CD4-positive, CD25-positive, alpha-beta regulatory T cell (primary cell): ENCODE results near the gene TGFB1. TPM values are rescaled to one million over a fixed set of nuclear protein-coding genes. Genes with fewer than 3 reads are reported as not detected.

Source experiments
- ATAC-seq, 2 donors: fragments of 150-1000 bp; cut with Tn5 transposase; one replicate each; pipeline ENCODE4 v1.10.0; 2021; ENCODE audit warnings: low read depth in 2 of 2, moderate number of reproducible peaks in 2 of 2, moderate library complexity in 1 of 2
- DNase-seq, 3 donors: peaks; one replicate each; pipeline versions ENCODE4 v3.0.0 to v3.0.0-alpha.2; 2012 to 2022; ENCODE audit warnings: mixed read lengths in 1 of 3
- H3K27ac ChIP-seq: one replicate; pipeline ENCODE4 v1.7.0; 2013; ENCODE audit warnings: mild to moderate bottlenecking, low read length; ENCODE audit not compliant: insufficient read depth, poor library complexity, severe bottlenecking
- H3K27me3 ChIP-seq: one replicate; pipeline ENCODE4 v1.7.0; 2013; ENCODE audit warnings: low read length; ENCODE audit not compliant: control insufficient read depth, insufficient read depth
- H3K36me3 ChIP-seq: one replicate; pipeline ENCODE4 v1.7.0; 2013; ENCODE audit warnings: mild to moderate bottlenecking, low read length, moderate library complexity; ENCODE audit not compliant: control insufficient read depth, insufficient read depth
- H3K4me1 ChIP-seq: 2 replicates; pipeline ENCODE4 v1.7.0; 2013; ENCODE audit warnings: mild to moderate bottlenecking, low read length; ENCODE audit not compliant: insufficient read depth, control insufficient read depth, poor library complexity, severe bottlenecking
- H3K4me3 ChIP-seq: one replicate; pipeline ENCODE4 v1.7.0; 2013; ENCODE audit warnings: low read depth, mild to moderate bottlenecking, low read length, moderate library complexity
- H3K9me3 ChIP-seq, 2 experiments: 1 replicate in 1 of 2; 2 replicates in 1 of 2; pipeline ENCODE4 v1.7.0; 2013; ENCODE audit warnings: low read length in 2 of 2, mild to moderate bottlenecking in 1 of 2, moderate library complexity in 1 of 2; ENCODE audit not compliant: control insufficient read depth in 2 of 2
- H3K27ac Mint-ChIP-seq, 3 donors: one replicate each; pipeline ENCODE4 v1.8.0; 2020 to 2022; ENCODE audit warnings: mild to moderate bottlenecking in 3 of 3, mixed read lengths in 3 of 3, moderate library complexity in 2 of 3
- H3K27me3 Mint-ChIP-seq: one replicate; pipeline ENCODE4 v1.8.0; 2022; ENCODE audit warnings: mild to moderate bottlenecking, mixed read lengths
- H3K36me3 Mint-ChIP-seq: one replicate; pipeline ENCODE4 v1.8.0; 2020; ENCODE audit warnings: mixed read lengths
- H3K4me1 Mint-ChIP-seq, 4 donors: one replicate each; pipeline ENCODE4 v1.8.0; 2020 to 2022; ENCODE audit warnings: mixed read lengths in 4 of 4, mild to moderate bottlenecking in 1 of 4
- H3K4me3 Mint-ChIP-seq, 4 donors: one replicate each; pipeline ENCODE4 v1.8.0; 2020 to 2022; ENCODE audit warnings: mild to moderate bottlenecking in 4 of 4, mixed read lengths in 4 of 4, moderate library complexity in 3 of 4
- H3K9me3 Mint-ChIP-seq, 7 donors: one replicate each; pipeline ENCODE4 v1.8.0; 2020 to 2022; ENCODE audit warnings: mixed read lengths in 7 of 7, mild to moderate bottlenecking in 3 of 7, moderate library complexity in 2 of 7
- polyA plus RNA-seq, 4 donors: library from polyadenylated mRNA; unstranded; fragments of 300-500 nt; fragmentation: Illumina TruSeq; gene quantifications; one replicate each; pipeline ENCODE4 v1.2.3, GENCODE V29; 2021
- total RNA-seq: library from RNA; stranded (reverse); gene quantifications from one replicate; pipeline ENCODE4 v1.2.3, GENCODE V29; 2022

The TGFB1 gene
- total and polyA plus RNA-seq, 5 donors from 2014 or later, result 31.6 to 414 (median 48.2) TPM

DNA sequence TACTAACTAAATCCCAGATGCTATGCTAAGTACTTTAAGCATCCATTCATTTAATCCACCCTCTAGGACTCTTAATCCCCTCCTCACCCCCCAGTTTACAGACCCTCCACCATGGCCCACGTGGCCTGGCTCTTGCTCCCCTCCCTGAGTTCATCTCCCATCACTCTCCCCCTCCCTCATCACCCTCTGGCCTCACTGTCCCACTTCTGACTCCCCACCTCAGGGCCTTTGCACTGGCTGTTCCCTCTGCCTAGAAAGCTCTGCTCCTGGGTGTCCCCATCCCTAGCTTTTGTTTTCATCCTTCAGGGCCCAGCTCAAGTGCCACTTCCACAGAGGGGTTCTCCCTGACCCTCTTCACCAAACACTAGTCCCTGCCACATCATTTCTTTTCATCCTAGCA lies 6.0 kb upstream of the TGFB1 start:
- no peak for DNase-seq
- peaks cover 8 to 78% (median 51%) of the 10 kb centered on the region in 4 donors for H3K4me1 Mint-ChIP-seq

DNA sequence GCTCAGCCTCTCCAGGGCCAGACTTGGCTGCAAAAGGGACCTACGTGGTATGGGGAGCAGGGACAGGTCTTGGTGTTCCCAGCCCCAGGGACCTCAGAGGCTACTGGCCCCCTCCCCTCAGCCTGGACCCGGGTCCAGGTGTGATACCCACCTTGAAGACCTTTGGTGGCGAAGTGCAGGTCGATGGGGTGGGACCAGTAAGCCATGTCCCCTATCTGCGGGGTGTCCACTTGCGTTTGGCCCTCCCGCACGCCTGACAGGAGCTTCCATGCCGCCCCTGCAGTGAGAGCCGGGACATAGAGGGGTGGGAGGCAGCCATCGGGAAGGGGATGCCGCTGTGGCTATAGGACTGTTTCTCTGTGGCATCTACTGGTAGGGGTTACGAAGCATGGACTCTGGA lies 4.0 kb upstream of the TGFB1 start:
- peaks cover 56% of the 10 kb centered on the region for H3K4me1 ChIP-seq
- peak overlapping the region; percentile 93 to 97 (median 96) for H3K27ac Mint-ChIP-seq
- no peaks in the 10 kb centered on the region for H3K36me3 Mint-ChIP-seq
- ATAC-seq, result no peak
- peak overlapping the region; percentile 2 for H3K4me3 ChIP-seq
- H3K27me3 ChIP-seq, result no peaks in the 10 kb centered on the region
- peaks cover 0 to 4% (median 0%) of the 10 kb centered on the region in 7 donors for H3K9me3 Mint-ChIP-seq
- H3K27ac ChIP-seq, result peak overlapping the region; percentile 66
- H3K9me3 ChIP-seq, result no peaks in the 10 kb centered on the region
- H3K36me3 ChIP-seq, result no peaks in the 10 kb centered on the region
- peaks cover 8 to 68% (median 49%) of the 10 kb centered on the region in 4 donors for H3K4me1 Mint-ChIP-seq
- peaks cover 5% of the 10 kb centered on the region for H3K27me3 Mint-ChIP-seq
- peak overlapping the region; percentile 57 to 100 (median 87) for H3K4me3 Mint-ChIP-seq
- DNase-seq, result no peak

More for the DNA sequence above, 6.0 kb upstream of the TGFB1 start:
- no peaks in the 10 kb centered on the region for H3K36me3 ChIP-seq
- H3K27ac Mint-ChIP-seq, result peak overlapping the region in 2 of 3 donors; percentile 51 to 69
- H3K36me3 Mint-ChIP-seq, result no peaks in the 10 kb centered on the region
- H3K9me3 Mint-ChIP-seq, result peaks cover 0 to 2% (median 0%) of the 10 kb centered on the region in 7 donors
- no peaks in the 10 kb centered on the region for H3K27me3 ChIP-seq
- no peak overlapping the region for H3K4me3 Mint-ChIP-seq
- no peaks in the 10 kb centered on the region for H3K9me3 ChIP-seq
- H3K4me1 ChIP-seq, result peaks cover 61% of the 10 kb centered on the region
- H3K27ac ChIP-seq, result no peak overlapping the region
- H3K27me3 Mint-ChIP-seq, result peaks cover 5% of the 10 kb centered on the region
- H3K4me3 ChIP-seq, result no peak overlapping the region
- no peak for ATAC-seq

DNA sequence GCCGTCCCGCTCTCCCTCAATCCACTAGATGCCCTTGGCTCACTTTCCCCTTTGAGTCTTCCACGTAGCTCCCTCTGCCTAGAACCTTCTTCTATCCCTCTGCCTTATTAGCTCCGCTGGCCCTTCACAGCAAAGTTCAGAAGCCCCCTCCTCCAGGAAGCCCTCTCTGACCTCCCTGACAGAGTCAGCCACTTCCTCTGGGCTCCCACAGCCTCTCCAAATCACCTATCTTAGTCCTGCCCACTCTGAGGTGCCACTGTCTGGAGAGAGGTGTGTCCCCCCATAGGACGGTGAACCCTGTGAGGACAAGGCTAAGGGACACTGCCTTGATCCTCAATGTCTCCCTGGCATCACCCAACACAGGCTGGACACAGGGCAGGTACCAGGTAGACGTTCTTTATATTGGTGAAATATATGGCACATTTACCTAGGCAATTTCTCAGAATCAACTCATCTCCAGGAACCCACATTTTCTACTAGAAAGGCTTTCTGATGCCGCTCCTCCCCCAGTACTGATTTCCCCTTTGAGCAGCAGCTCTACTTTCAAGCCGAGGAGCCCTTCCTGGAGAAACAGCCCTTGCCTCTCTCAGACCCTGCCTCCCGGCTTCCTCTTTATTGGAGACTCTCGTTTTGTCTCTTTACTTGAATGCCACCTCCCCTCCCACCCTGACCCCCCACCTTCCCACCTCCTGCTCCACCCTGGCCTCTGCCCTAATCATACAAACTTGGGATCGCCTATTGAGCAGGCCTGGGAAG lies 3.4 kb upstream of the TGFB1 start:
- DNase-seq (peak in 2 of 3 donors; percentile 31 to 84), ATAC-seq (peak in 1 of 2 donors; percentile 15)
- peaks cover 53% of the 10 kb centered on the region for H3K4me1 ChIP-seq

DNA sequence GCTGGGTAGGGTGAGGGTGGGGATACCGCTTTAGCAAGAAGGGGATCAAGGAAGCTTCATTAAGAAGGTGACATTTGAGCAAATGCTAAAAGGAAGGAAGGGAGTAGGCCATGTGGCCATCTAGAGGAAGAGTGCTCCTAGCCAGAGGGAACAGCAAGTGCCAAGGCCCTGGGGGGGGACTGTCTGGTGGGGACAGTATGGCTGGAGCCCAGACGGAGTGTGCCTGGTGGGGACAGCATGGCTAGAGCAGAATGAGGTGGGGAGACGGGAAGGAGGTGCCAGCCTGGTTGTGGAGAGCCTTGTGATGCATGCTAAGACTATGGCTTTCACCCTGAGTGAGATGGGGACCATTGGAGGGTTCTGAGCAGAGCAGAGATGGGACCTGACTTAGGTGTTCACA lies 2.1 kb upstream of the TGFB1 start:
- Histone ChIP-seq H3K4me1 (peaks cover 58% of the 10 kb centered on the region), H3K27ac (peak overlapping the region; percentile 66), H3K36me3 (no peaks in the 10 kb centered on the region), H3K4me3 (no peak overlapping the region), H3K27me3 (no peaks in the 10 kb centered on the region), H3K9me3 (no peaks in the 10 kb centered on the region)
- Mint-ChIP-seq H3K4me1 (peaks cover 8 to 62% (median 47%) of the 10 kb centered on the region in 4 donors), H3K9me3 (peaks cover 0 to 4% (median 0%) of the 10 kb centered on the region in 7 donors), H3K4me3 (peak overlapping the region; percentile 50 to 100 (median 88)), H3K27me3 (peaks cover 5% of the 10 kb centered on the region), H3K27ac (peak overlapping the region; percentile 93 to 99 (median 97)), H3K36me3 (peaks cover 3% of the 10 kb centered on the region)
- no peak for ATAC-seq
- peak in 1 of 3 donors; percentile 16 for DNase-seq

More for the DNA sequence above, 3.4 kb upstream of the TGFB1 start:
- H3K4me3 ChIP-seq, result peak overlapping the region; percentile 44
- Mint-ChIP-seq H3K9me3 (peaks cover 0 to 4% (median 0%) of the 10 kb centered on the region in 7 donors), H3K36me3 (no peaks in the 10 kb centered on the region), H3K4me1 (peaks cover 8 to 64% (median 45%) of the 10 kb centered on the region in 4 donors), H3K27ac (peak overlapping the region; percentile 93 to 97 (median 96)), H3K4me3 (peak overlapping the region; percentile 50 to 100 (median 88)), H3K27me3 (peaks cover 5% of the 10 kb centered on the region)
- H3K9me3 ChIP-seq, result no peaks in the 10 kb centered on the region
- H3K27me3 ChIP-seq, result no peaks in the 10 kb centered on the region
- no peaks in the 10 kb centered on the region for H3K36me3 ChIP-seq
- H3K27ac ChIP-seq, result peak overlapping the region; percentile 66

DNA sequence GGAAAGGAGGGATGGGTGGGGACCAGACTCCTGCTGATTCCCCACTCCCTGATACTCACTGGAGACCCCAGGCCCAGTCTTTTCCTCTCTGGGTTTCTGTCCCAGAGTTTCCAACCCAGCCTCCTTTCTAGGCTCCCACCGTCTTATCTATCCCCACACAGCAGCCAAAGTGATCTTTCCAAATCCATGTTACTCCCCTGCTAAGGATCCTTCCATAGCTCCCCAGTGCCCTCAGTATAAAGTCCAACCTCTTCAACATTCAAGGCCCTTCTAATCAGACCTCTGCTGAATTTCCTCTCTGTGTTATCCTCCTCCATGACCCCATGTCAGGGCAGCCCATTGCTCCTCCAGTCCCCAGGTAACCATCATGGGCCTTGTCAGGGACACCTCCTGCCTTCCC lies 1.3 kb upstream of the TGFB1 start:
- Mint-ChIP-seq H3K4me3 (peak overlapping the region; percentile 50 to 100 (median 88)), H3K27ac (peak overlapping the region; percentile 93 to 99 (median 97)), H3K9me3 (peaks cover 0 to 4% (median 0%) of the 10 kb centered on the region in 7 donors), H3K27me3 (peaks cover 5% of the 10 kb centered on the region), H3K4me1 (peaks cover 8 to 64% (median 48%) of the 10 kb centered on the region in 4 donors), H3K36me3 (peaks cover 4% of the 10 kb centered on the region)
- Histone ChIP-seq H3K27ac (peak overlapping the region; percentile 92), H3K4me1 (peaks cover 65% of the 10 kb centered on the region), H3K9me3 (no peaks in the 10 kb centered on the region), H3K4me3 (peak overlapping the region; percentile 19), H3K36me3 (no peaks in the 10 kb centered on the region), H3K27me3 (no peaks in the 10 kb centered on the region)
- no peak for ATAC-seq
- no peak for DNase-seq

DNA sequence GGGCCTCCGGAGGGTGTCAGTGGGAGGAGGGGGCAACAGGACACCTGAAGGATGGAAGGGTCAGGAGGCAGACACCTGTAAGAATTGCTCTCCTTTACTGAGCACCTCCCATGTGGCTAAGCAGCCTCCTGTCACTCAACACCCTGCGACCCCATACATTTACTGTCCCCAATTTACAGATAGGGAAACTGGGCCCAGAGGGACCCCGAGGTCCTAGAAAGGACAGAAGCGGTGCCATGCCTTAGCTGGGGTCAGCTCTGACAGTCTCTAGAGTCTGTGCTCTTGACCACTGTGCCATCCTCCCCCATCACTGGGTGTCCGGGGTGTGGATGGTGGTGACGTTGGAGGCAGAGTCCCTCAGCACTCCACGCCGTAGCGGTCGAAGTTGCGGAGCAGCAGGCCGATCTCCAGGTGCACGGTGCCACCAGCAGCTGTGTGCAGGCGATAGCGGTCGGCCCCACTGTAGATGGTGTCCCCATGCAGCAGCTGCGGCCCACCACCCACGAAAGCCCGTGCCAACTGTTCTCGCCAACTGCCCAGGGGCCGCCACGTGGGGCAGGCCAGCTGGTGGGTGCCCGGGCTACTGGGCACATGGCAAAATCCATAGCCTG lies 726 bp upstream of the TGFB1 start:
- no peak for ATAC-seq
- Histone ChIP-seq H3K4me1 (peaks cover 70% of the 10 kb centered on the region), H3K9me3 (no peaks in the 10 kb centered on the region), H3K27me3 (no peaks in the 10 kb centered on the region), H3K27ac (peak overlapping the region; percentile 92), H3K4me3 (peak overlapping the region; percentile 26), H3K36me3 (no peaks in the 10 kb centered on the region)
- H3K27ac Mint-ChIP-seq, result peak overlapping the region; percentile 96 to 99 (median 97)
- peaks cover 5% of the 10 kb centered on the region for H3K27me3 Mint-ChIP-seq
- DNase-seq, result no peak
- H3K4me3 Mint-ChIP-seq, result peak overlapping the region; percentile 83 to 100 (median 90)
- H3K4me1 Mint-ChIP-seq, result peaks cover 14 to 65% (median 49%) of the 10 kb centered on the region in 4 donors
- peaks cover 4% of the 10 kb centered on the region for H3K36me3 Mint-ChIP-seq
- H3K9me3 Mint-ChIP-seq, result peaks cover 0 to 4% (median 0%) of the 10 kb centered on the region in 7 donors

DNA sequence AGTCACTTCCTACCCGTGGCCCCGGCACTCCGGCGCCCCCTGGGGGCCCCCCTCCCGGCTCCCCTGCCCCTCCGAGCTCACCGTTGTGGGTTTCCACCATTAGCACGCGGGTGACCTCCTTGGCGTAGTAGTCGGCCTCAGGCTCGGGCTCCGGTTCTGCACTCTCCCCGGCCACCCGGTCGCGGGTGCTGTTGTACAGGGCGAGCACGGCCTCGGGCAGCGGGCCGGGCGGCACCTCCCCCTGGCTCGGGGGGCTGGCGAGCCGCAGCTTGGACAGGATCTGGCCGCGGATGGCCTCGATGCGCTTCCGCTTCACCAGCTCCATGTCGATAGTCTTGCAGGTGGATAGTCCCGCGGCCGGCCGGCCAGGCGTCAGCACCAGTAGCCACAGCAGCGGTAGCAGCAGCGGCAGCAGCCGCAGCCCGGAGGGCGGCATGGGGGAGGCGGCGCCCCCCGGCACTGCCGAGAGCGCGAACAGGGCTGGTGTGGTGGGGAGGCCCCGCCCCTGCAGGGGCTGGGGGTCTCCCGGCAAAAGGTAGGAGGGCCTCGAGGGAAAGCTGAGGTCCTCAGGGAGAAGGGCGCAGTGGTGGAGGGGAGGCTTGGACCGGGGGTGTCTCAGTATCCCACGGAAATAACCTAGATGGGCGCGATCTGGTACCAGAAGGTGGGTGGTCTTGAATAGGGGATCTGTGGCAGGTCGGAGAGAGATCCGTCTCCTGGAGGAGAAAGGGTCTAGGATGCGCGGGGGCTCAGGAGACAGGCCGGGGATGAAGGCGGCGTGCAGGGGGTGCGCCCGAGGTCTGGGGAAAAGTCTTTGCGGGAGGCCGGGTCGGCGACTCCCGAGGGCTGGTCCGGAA lies 885 bp downstream of the TGFB1 start:
- Mint-ChIP-seq H3K27ac (peak overlapping the region; percentile 56 to 99 (median 98)), H3K27me3 (peaks cover 5% of the 10 kb centered on the region), H3K4me3 (peak overlapping the region; percentile 97 to 100 (median 100)), H3K9me3 (peaks cover 0 to 4% (median 0%) of the 10 kb centered on the region in 7 donors), H3K4me1 (peaks cover 17 to 68% (median 52%) of the 10 kb centered on the region in 4 donors), H3K36me3 (peaks cover 12% of the 10 kb centered on the region)
- Histone ChIP-seq H3K4me1 (peaks cover 74% of the 10 kb centered on the region), H3K27ac (peak overlapping the region; percentile 92), H3K27me3 (no peaks in the 10 kb centered on the region), H3K4me3 (peak overlapping the region; percentile 88), H3K9me3 (no peaks in the 10 kb centered on the region), H3K36me3 (peaks cover 4% of the 10 kb centered on the region)
- peak; percentile 18 to 22 for ATAC-seq
- peak; percentile 72 to 80 (median 79) for DNase-seq
